ENCODE data around the gene LRIG2. TPM values are rescaled to one million over a fixed set of nuclear protein-coding genes. Genes with fewer than 3 reads are reported as not detected.
"Not testable (repeated sequence)": the region's sequence is repeated elsewhere in the genome, so short reads cannot be mapped to it uniquely, and the experiment has no call there.

The LRIG2 gene
- total RNA-seq, 1 donor from 2014 or later = 14.5 TPM

DNA sequence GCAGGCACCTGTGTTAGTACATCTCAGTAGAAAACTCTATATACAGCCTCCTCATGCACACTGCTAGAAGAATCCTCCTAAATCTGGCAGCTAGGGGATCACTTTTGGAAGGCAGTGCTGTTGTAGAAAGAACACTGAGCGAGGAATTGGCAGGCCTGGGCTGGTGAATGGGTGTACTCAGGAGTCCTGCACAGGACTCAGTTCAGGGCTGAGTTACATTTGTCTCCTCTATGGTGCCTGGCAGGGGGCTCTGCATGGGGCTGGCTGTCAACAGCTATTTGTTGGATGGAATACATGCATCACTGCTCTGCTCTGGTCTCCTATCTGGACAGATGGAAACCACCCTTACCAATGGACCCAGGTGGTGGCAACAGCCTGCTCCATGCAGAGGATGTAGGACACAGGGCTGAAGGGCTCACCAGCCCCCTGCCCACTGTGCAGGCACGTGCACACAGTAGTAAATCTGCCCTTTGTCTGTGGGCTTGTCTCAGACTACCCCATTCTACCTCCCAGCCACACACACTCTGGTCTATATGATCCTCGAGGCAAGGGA lies 74.2 kb downstream of the LRIG2 start:
- no peak for TF ChIP-seq CTCF (IDR thresholded peaks at IDR 0.05)
- Mint-ChIP-seq H3K9me3 (ENCODE audit: unreplicated experiment) (no peaks in the 10 kb centered on the region), H3K27me3 (ENCODE audit: unreplicated experiment) (no peaks in the 10 kb centered on the region), H3K27ac (ENCODE audit: unreplicated experiment) (no peak overlapping the region), H3K4me3 (ENCODE audit: unreplicated experiment) (no peak overlapping the region), H3K36me3 (ENCODE audit: unreplicated experiment) (no peaks in the 10 kb centered on the region), H3K4me1 (ENCODE audit: unreplicated experiment) (peaks cover 13% of the 10 kb centered on the region)
- DNase-seq (ENCODE audit: extremely low spot score, unreplicated experiment) = no peak

- TF ChIP-seq CTCF (IDR thresholded peaks at IDR 0.05) = no peak
- Mint-ChIP-seq H3K27ac (ENCODE audit: unreplicated experiment) (no peak overlapping the region), H3K4me3 (ENCODE audit: unreplicated experiment) (no peak overlapping the region)
Observed at GRCh38 chr1:113147826-113148225, 74.8 kb downstream of the LRIG2 start.

DNA sequence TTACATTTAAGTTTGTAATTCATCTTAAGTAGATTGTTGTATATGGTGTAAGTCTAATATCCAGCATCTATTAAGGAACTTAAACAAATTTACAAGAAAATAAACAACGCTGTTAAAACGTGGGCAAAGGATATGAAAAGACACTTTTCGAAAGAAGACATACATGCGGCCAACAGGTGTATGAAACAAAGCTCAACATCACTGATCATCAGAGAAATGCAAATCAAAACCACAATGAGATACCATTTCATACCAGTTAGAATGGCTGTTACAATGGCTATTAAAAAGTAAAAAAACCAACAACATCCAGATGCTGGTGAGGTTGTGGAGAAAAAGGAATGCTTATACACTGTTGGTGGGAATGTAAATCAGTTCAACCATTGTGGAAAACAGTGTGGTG lies 77.5 kb downstream of the LRIG2 start:
- not testable (repeated sequence) for DNase-seq (ENCODE audit: extremely low spot score, unreplicated experiment); H3K27ac Mint-ChIP-seq (ENCODE audit: unreplicated experiment); H3K4me3 Mint-ChIP-seq (ENCODE audit: unreplicated experiment); H3K36me3 Mint-ChIP-seq (ENCODE audit: unreplicated experiment); H3K4me1 Mint-ChIP-seq (ENCODE audit: unreplicated experiment); H3K27me3 Mint-ChIP-seq (ENCODE audit: unreplicated experiment); H3K9me3 Mint-ChIP-seq (ENCODE audit: unreplicated experiment)

More at GRCh38 chr1:113147826-113148225, 74.8 kb downstream of the LRIG2 start:
- no peaks in the 10 kb centered on the region for H3K9me3 Mint-ChIP-seq (ENCODE audit: unreplicated experiment)
- H3K4me1 Mint-ChIP-seq (ENCODE audit: unreplicated experiment) = peaks cover 7% of the 10 kb centered on the region
- H3K27me3 Mint-ChIP-seq (ENCODE audit: unreplicated experiment) = peaks cover under 1% of the 10 kb centered on the region
- no peaks in the 10 kb centered on the region for H3K36me3 Mint-ChIP-seq (ENCODE audit: unreplicated experiment)
- no peak for DNase-seq (ENCODE audit: extremely low spot score, unreplicated experiment)

- Mint-ChIP-seq H3K4me3 (ENCODE audit: unreplicated experiment) (no peak overlapping the region), H3K4me1 (ENCODE audit: unreplicated experiment) (no peaks in the 10 kb centered on the region), H3K36me3 (ENCODE audit: unreplicated experiment) (no peaks in the 10 kb centered on the region), H3K9me3 (ENCODE audit: unreplicated experiment) (peaks cover 14% of the 10 kb centered on the region), H3K27me3 (ENCODE audit: unreplicated experiment) (peaks cover 9% of the 10 kb centered on the region), H3K27ac (ENCODE audit: unreplicated experiment) (no peak overlapping the region)
- DNase-seq (ENCODE audit: extremely low spot score, unreplicated experiment) = no peak
- TF ChIP-seq CTCF (IDR thresholded peaks at IDR 0.05) = no peak
Observed at GRCh38 chr1:113153116-113153803, 80.3 kb downstream of the LRIG2 start.

- TF ChIP-seq CTCF (IDR thresholded peaks at IDR 0.05) = no peak
- H3K27ac Mint-ChIP-seq (ENCODE audit: unreplicated experiment) = no peak overlapping the region
- H3K4me1 Mint-ChIP-seq (ENCODE audit: unreplicated experiment) = no peaks in the 10 kb centered on the region
- DNase-seq (ENCODE audit: extremely low spot score, unreplicated experiment) = no peak
- H3K36me3 Mint-ChIP-seq (ENCODE audit: unreplicated experiment) = no peaks in the 10 kb centered on the region
- peaks cover 14% of the 10 kb centered on the region for H3K9me3 Mint-ChIP-seq (ENCODE audit: unreplicated experiment)
- no peak overlapping the region for H3K4me3 Mint-ChIP-seq (ENCODE audit: unreplicated experiment)
- peaks cover 23% of the 10 kb centered on the region for H3K27me3 Mint-ChIP-seq (ENCODE audit: unreplicated experiment)
Observed at GRCh38 chr1:113156368-113156767, 83.4 kb downstream of the LRIG2 start.

- H3K4me1 Mint-ChIP-seq (ENCODE audit: unreplicated experiment); H3K27ac Mint-ChIP-seq (ENCODE audit: unreplicated experiment); H3K36me3 Mint-ChIP-seq (ENCODE audit: unreplicated experiment); DNase-seq (ENCODE audit: extremely low spot score, unreplicated experiment); H3K4me3 Mint-ChIP-seq (ENCODE audit: unreplicated experiment): not testable (repeated sequence)
- Mint-ChIP-seq H3K9me3 (ENCODE audit: unreplicated experiment) (peaks cover 14% of the 10 kb centered on the region), H3K27me3 (ENCODE audit: unreplicated experiment) (peaks cover 33% of the 10 kb centered on the region)
Observed at GRCh38 chr1:113158743-113159142, 85.7 kb downstream of the LRIG2 start.

All from osteocyte (in vitro differentiated cells).